Adrenal gland (tissue), 12 donors: ENCODE data around the gene PI4KA. TPM values are rescaled to one million over a fixed set of nuclear protein-coding genes. Genes with fewer than 3 reads are reported as not detected.

Experiments
- DNase-seq, 7 donors: peaks; one replicate each; pipeline ENCODE4 v3.0.0-alpha.2; 2019 to 2020
- H3K27ac ChIP-seq, 5 donors: fragments of 200-600 bp; sonication (generic) in 4 of 5; 1 replicate in 3 of 5; 2 replicates in 2 of 5; pipeline versions ENCODE4 v1.5.1 to v1.8.0; 2016 to 2020; ENCODE audit warnings: mild to moderate bottlenecking in 1 of 5
- H3K27me3 ChIP-seq: fragments of 200-600 bp; 2 replicates; pipeline ENCODE4 v1.8.0; 2021
- H3K36me3 ChIP-seq, 2 donors: fragments of 200-600 bp; replicated peaks in 1 of 2; 1 replicate in 1 of 2; 2 replicates in 1 of 2; pipeline versions ENCODE4 v1.5.1 to v1.8.0; 2018 to 2022
- H3K4me1 ChIP-seq, 2 donors: fragments of 200-600 bp; replicated peaks in 1 of 2; 1 replicate in 1 of 2; 2 replicates in 1 of 2; pipeline versions ENCODE4 v1.5.1 to v1.8.0; 2018 to 2021
- H3K4me3 ChIP-seq, 4 donors: fragments of 200-600 bp; sonication (generic) in 3 of 4; one replicate each; pipeline ENCODE4 v1.5.1; 2016 to 2018
- H3K9me3 ChIP-seq, 3 donors: fragments of 200-600 bp; sonication (generic) in 1 of 3; replicated peaks in 1 of 3; 1 replicate in 2 of 3; 2 replicates in 1 of 3; pipeline versions ENCODE4 v1.5.1 to v1.8.0; 2016 to 2021
- POLR2A ChIP-seq, 2 donors: fragments of 450-650 bp; IDR thresholded peaks; one replicate each; pipeline ENCODE4 v1.6.1; 2017; ENCODE audit warnings: antibody characterized with exemption in 2 of 2, mild to moderate bottlenecking in 2 of 2, moderate library complexity in 1 of 2
- WGBS, 4 donors: extraction: QIAGEN DNeasy Blood & Tissue Kit in 2 of 4; methylation state at CpG; one replicate each; pipeline versions ENCODE4 v1.1.5 to v1.1.7; 2013 to 2017; 5-methylcytosine and 5-hydroxymethylcytosine counted together
- intact Hi-C, 2 donors: fragments of 100-400 bp; cut with DNase I; formaldehyde crosslinking; loops; one replicate each; pipeline versions ENCODE4 v1.14.1 to v1.15.0; 2022 to 2023
- polyA plus RNA-seq, 3 donors: library from polyadenylated mRNA; stranded (reverse); fragments of 200-250 nt in 2 of 3; fragments of 350-450 nt in 1 of 3; fragmentation: Illumina TruSeq in 1 of 3; extraction: RNeasy Lipid Tissue Mini Kit (QIAGEN cat#74804) in 1 of 3; gene quantifications; one replicate each; pipeline ENCODE4 v1.2.3, GENCODE V29; 2013 to 2014
- total RNA-seq, 9 donors: library from RNA; depleted of rRNA in 4 of 9; stranded (reverse); fragments of >200 nt in 4 of 9; fragments of 120-200 nt in 1 of 9; fragmentation: NEBNext Ultra II Directional in 1 of 9; extraction: Animal tissue kit (Norgen Biotek cat#: 25700) in 1 of 9; gene quantifications; one replicate each; pipeline versions ENCODE4 v1.1.0 to v1.2.4, GENCODE V29; 2013 to 2023
- TF ChIP-seq, protein P1 (sequence below), 6 experiments: fragments of 450-650 bp in 4 of 6; fragments of 200-600 bp in 2 of 6; sonication (generic) in 1 of 6; IDR thresholded peaks; 1 replicate in 5 of 6; 2 replicates in 1 of 6; pipeline versions ENCODE4 v1.5.1 to v1.8.0; 2016 to 2021; ENCODE audit warnings: antibody characterized with exemption in 6 of 6, mild to moderate bottlenecking in 2 of 6, moderate library complexity in 1 of 6
- donor health status: healthy with polysubstance abuse.
- donor health status: Bipolar disorder and iron deficiency.
- donor health status: DM: yes; HTN: yes; CAD: no.
- donor health status: DM: no; HTN: no; CAD: no.
- donor health status: DM: no; HTN: no; CAD: no.
- donor health status: DM: yes; HTN: yes; CAD: no.

The PI4KA gene
- total and polyA plus RNA-seq, 12 donors = 36.4 to 134 (median 85.6) TPM

- Histone ChIP-seq H3K9me3 (no peaks in the 10 kb centered on the region), H3K27ac (no peak overlapping the region), H3K4me1 (peaks cover 7 to 14% of the 10 kb centered on the region in 2 donors), H3K27me3 (no peaks in the 10 kb centered on the region), H3K4me3 (no peak overlapping the region), H3K36me3 (peaks cover 0 to 63% of the 10 kb centered on the region in 2 donors)
- no peak for DNase-seq
- TF ChIP-seq POLR2A (IDR thresholded peaks at IDR 0.05) = no peak
- TF ChIP-seq, protein P1, sequence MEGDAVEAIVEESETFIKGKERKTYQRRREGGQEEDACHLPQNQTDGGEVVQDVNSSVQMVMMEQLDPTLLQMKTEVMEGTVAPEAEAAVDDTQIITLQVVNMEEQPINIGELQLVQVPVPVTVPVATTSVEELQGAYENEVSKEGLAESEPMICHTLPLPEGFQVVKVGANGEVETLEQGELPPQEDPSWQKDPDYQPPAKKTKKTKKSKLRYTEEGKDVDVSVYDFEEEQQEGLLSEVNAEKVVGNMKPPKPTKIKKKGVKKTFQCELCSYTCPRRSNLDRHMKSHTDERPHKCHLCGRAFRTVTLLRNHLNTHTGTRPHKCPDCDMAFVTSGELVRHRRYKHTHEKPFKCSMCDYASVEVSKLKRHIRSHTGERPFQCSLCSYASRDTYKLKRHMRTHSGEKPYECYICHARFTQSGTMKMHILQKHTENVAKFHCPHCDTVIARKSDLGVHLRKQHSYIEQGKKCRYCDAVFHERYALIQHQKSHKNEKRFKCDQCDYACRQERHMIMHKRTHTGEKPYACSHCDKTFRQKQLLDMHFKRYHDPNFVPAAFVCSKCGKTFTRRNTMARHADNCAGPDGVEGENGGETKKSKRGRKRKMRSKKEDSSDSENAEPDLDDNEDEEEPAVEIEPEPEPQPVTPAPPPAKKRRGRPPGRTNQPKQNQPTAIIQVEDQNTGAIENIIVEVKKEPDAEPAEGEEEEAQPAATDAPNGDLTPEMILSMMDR (IDR thresholded peaks at IDR 0.05) = no peak
- intact Hi-C loops = no loop called here
- WGBS, 4 donors = 92 to 94% (median 93%) methylated on average over 7 of the region's 7 CpGs
Observed at GRCh38 chr22:20794650-20795413, 63.8 kb downstream of the PI4KA start.

DNA sequence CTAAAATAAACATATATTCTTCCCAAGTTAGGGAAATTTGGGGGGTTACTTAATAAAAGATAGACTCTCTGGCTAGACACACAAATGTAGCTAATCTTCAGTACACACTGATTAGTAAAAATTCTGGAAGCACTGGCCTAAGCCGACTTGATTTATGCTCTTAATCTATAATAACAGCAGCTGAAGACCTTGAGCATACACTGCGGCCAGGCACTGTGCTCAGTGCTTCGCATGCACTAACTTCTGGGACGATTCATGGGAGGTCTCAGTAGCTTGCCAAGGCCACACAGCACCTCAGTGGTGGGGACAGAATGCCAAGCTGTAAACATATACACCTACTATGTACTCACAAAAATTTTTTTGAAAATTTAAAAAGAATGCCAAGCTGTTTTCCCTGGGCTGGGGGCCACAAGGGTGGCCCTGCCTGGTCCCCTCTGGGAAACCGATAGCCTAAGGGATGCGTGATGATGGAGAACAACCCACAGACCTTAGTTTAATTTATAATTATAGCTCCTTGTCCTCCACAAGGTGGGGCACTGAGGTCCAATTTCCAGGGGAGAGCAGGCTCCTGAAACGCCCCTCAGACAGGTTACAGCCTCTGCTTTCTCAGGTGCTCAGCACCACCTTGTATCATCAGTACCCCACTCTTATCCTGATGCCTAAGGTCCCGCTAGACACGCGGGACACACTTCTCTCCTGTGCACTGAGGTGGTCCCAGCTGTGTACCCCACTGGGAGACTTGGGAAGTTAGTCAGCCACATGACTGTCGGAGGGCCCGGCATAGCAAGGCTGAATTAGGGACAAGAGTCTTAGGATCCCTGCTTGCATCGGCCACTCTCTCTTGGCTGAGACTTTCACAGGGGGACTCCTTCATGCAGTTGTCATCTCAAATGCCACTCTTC, 64.6 kb downstream of the PI4KA start:
- WGBS, 4 donors = 67 to 73% (median 70%) methylated on average over 13 of the region's 13 CpGs

DNA sequence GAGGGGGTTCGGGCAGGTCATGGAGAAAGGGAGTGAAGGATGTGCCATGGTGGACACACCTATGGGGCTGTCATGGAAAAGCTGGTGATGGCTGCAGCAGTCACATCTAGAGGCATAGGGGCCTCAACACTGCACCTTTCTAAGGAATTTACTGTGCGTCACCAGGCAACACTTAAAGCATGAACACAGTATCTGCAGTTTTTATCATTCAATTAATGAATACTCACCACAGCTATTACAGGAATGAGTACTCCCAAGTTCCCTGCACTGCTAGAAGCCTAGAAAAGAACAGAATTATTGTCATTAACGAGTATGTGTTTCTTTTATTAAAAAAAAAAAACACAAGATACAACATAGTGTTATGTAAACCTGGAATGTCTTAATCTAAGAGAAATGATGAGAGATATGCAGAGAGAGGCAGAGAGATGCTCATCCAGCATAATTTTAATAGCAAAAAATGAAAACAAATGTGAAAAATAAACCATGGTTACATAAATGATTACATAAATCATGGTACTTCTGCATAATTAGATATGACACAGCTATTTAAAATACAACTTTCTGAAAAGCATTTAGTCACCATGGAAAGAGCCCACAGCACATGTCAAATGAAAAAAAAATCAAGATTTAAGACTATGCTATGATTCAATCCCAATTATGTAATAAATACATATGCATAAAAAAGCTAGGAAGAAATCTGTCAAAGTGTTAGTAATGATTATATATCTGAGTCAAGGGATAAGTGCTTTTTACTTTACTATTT, 65.5 kb downstream of the PI4KA start:
- TF ChIP-seq POLR2A (IDR thresholded peaks at IDR 0.05) = no peak
- TF ChIP-seq, protein P1 (IDR thresholded peaks at IDR 0.05) = no peak
- 68 to 81% (median 75%) methylated on average over 3 of the region's 3 CpGs for WGBS, 4 donors
- no peaks in the 10 kb centered on the region for H3K27me3 ChIP-seq
- no peaks in the 10 kb centered on the region for H3K9me3 ChIP-seq
- intact Hi-C loops = no loop called here
- H3K27ac ChIP-seq = peak overlapping the region in 1 of 5 donors; percentile 24
- no peak overlapping the region for H3K4me3 ChIP-seq
- DNase-seq = no peak
- peaks cover 7 to 14% of the 10 kb centered on the region in 2 donors for H3K4me1 ChIP-seq
- H3K36me3 ChIP-seq = peaks cover 0 to 57% of the 10 kb centered on the region in 2 donors

More for the DNA sequence above, 64.6 kb downstream of the PI4KA start:
- DNase-seq = peak in 4 of 7 donors; percentile 43 to 56 (median 46)
- H3K27me3 ChIP-seq = no peaks in the 10 kb centered on the region
- H3K9me3 ChIP-seq = no peaks in the 10 kb centered on the region
- TF ChIP-seq POLR2A (IDR thresholded peaks at IDR 0.05) = no peak
- TF ChIP-seq, protein P1 (IDR thresholded peaks at IDR 0.05) = no peak
- intact Hi-C loops = no loop called here
- peaks cover 7 to 14% of the 10 kb centered on the region in 2 donors for H3K4me1 ChIP-seq
- peak overlapping the region in 3 of 5 donors; percentile 22 to 32 (median 24) for H3K27ac ChIP-seq
- no peak overlapping the region for H3K4me3 ChIP-seq
- H3K36me3 ChIP-seq = peaks cover 0 to 61% of the 10 kb centered on the region in 2 donors
